Measurements from ENCODE around the gene TNIP1.
A peak's percentile ranks its signal among the peaks of the same experiment; 100 is the strongest.

TNIP1 gene

GRCh38 chr5:151089726-151090125, 8.9 kb upstream of the TNIP1 start:
- Histone ChIP-seq H3K4me1 (ENCODE audit: control insufficient read depth, insufficient read depth, low read length) (peaks cover 48% of the 10 kb centered on the region), H3K4me3 (ENCODE audit: low read length) (no peak overlapping the region), H3K9ac (ENCODE audit: low read length) (no peak overlapping the region), H3K27me3 (ENCODE audit: control insufficient read depth, insufficient read depth, low read length) (no peaks in the 10 kb centered on the region), H3K9me3 (ENCODE audit: control insufficient read depth, low read length) (no peaks in the 10 kb centered on the region), H3K36me3 (ENCODE audit: control insufficient read depth, insufficient read depth, low read length) (no peaks in the 10 kb centered on the region)

- no peak overlapping the region for H3K9ac ChIP-seq (ENCODE audit: low read length)
- H3K27me3 ChIP-seq (ENCODE audit: control insufficient read depth, insufficient read depth, low read length), result no peaks in the 10 kb centered on the region
- H3K4me1 ChIP-seq (ENCODE audit: control insufficient read depth, insufficient read depth, low read length), result peaks cover 47% of the 10 kb centered on the region
Observed at GRCh38 chr5:151088986-151089385, 8.2 kb upstream of the TNIP1 start.

DNA sequence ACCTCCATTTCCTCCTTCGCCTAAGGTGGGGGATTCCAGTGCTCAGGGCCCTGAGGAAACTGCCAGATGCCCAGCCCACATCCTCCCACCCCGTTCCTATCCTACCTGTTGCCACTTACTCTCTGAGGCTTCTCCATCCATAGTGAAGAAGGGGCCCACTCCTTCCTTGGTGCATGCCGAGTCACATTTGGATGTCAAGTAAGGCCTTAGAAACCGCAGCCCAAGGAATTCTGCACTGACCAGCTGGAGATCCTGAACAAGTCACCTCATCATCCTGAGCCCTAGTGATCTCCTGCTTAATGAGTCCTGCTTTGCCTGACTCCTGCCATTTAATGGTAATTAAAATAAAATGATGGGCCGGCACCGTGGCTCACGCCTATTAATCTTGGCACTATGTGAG, 6.7 kb upstream of the TNIP1 start:
- no peak overlapping the region for H3K4me3 ChIP-seq (ENCODE audit: low read length)
- no peaks in the 10 kb centered on the region for H3K27me3 ChIP-seq (ENCODE audit: control insufficient read depth, insufficient read depth, low read length)
- no peaks in the 10 kb centered on the region for H3K9me3 ChIP-seq (ENCODE audit: control insufficient read depth, low read length)
- no peaks in the 10 kb centered on the region for H3K36me3 ChIP-seq (ENCODE audit: control insufficient read depth, insufficient read depth, low read length)
- H3K9ac ChIP-seq (ENCODE audit: low read length), result no peak overlapping the region
- H3K4me1 ChIP-seq (ENCODE audit: control insufficient read depth, insufficient read depth, low read length), result peaks cover 47% of the 10 kb centered on the region

More at GRCh38 chr5:151088986-151089385, 8.2 kb upstream of the TNIP1 start:
- no peaks in the 10 kb centered on the region for H3K9me3 ChIP-seq (ENCODE audit: control insufficient read depth, low read length)
- no peak overlapping the region for H3K4me3 ChIP-seq (ENCODE audit: low read length)
- H3K36me3 ChIP-seq (ENCODE audit: control insufficient read depth, insufficient read depth, low read length), result no peaks in the 10 kb centered on the region

DNA sequence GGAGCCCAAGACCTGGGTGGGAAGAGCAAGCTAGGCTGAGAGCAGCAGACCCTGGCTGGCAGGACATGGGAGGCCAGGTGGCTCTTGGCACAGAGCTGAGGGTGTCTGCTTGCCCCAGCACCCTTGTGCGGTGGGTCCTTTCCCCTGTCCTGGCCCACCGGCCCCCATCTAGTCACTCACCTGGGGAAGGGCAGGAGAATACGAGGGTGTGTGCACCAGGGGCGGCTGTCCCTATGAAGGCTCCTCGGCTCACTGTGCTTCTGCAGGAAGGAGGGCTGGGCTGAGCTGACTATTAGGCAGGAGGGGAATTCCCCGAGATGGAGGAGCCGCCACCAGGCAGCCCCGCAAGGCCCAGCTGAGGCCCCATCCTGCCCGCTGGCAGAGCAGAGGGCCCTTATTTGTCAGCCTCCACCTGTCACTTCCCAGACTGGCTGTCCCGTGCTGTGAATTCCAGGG, 6.1 kb upstream of the TNIP1 start:
- no peaks in the 10 kb centered on the region for H3K36me3 ChIP-seq (ENCODE audit: control insufficient read depth, insufficient read depth, low read length)
- H3K27me3 ChIP-seq (ENCODE audit: control insufficient read depth, insufficient read depth, low read length), result no peaks in the 10 kb centered on the region
- peaks cover 53% of the 10 kb centered on the region for H3K4me1 ChIP-seq (ENCODE audit: control insufficient read depth, insufficient read depth, low read length)
- peak overlapping the region; percentile 52 for H3K9ac ChIP-seq (ENCODE audit: low read length)
- no peaks in the 10 kb centered on the region for H3K9me3 ChIP-seq (ENCODE audit: control insufficient read depth, low read length)
- H3K4me3 ChIP-seq (ENCODE audit: low read length), result no peak overlapping the region

DNA sequence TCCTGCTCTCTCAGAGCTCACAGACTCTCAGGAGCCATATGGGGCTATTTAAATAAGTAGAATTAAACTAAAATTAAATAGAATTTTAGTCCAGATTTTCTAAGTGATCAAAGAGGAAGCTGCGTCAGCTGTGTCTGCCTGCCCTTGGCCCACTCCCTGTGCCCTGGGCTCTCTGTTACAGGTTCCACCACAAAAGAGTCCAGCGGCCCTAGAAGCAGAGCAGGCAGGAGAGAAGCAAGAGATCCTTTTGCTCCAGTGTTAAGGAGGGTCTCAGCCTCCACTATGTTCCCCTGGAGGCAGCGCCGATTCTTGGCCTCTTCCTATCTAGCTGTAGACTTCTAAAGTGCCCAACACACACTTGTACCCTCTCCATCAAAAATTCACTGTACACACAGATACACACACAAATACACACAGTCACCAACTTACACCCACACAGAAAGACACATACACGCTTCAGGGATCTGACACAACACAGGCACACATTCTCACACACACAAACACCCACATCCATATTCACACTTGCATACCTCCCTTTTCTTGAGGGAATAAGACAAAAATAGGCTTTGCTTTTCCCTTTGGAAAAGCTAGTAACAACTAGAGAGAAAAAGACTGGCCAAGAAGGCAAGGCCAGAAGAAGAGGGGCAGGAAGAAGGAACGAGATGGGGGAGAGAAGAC, 5.5 kb upstream of the TNIP1 start:
- H3K27me3 ChIP-seq (ENCODE audit: control insufficient read depth, insufficient read depth, low read length), result no peaks in the 10 kb centered on the region
- no peak overlapping the region for H3K4me3 ChIP-seq (ENCODE audit: low read length)
- H3K4me1 ChIP-seq (ENCODE audit: control insufficient read depth, insufficient read depth, low read length), result peaks cover 53% of the 10 kb centered on the region
- peak overlapping the region; percentile 52 for H3K9ac ChIP-seq (ENCODE audit: low read length)
- no peaks in the 10 kb centered on the region for H3K9me3 ChIP-seq (ENCODE audit: control insufficient read depth, low read length)
- no peaks in the 10 kb centered on the region for H3K36me3 ChIP-seq (ENCODE audit: control insufficient read depth, insufficient read depth, low read length)

GRCh38 chr5:151085517-151086041, 4.7 kb upstream of the TNIP1 start:
- H3K4me1 ChIP-seq (ENCODE audit: control insufficient read depth, insufficient read depth, low read length), result peaks cover 53% of the 10 kb centered on the region
- H3K9ac ChIP-seq (ENCODE audit: low read length), result peak overlapping the region; percentile 32
- no peaks in the 10 kb centered on the region for H3K36me3 ChIP-seq (ENCODE audit: control insufficient read depth, insufficient read depth, low read length)
- no peaks in the 10 kb centered on the region for H3K9me3 ChIP-seq (ENCODE audit: control insufficient read depth, low read length)
- H3K27me3 ChIP-seq (ENCODE audit: control insufficient read depth, insufficient read depth, low read length), result no peaks in the 10 kb centered on the region
- H3K4me3 ChIP-seq (ENCODE audit: low read length), result no peak overlapping the region

DNA sequence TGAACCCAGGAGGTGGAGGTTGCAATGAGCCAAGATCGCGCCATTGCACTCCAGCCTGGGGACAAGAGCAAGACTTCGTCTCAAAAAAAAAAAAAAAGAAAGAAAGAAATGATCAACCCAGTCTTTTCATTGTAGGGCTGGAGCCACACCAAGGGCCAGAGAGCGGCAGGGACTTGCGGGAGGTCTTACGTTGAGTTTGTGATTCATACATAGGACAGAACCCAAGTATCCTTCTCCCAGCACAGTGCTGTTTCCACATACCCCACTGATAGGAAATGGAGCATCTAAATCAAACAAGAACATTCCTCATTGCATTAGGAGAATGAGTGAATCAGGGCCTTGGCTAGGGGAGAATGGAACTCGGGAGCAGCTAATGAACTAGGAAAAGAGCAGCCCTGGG, 3.5 kb upstream of the TNIP1 start:
- peaks cover 53% of the 10 kb centered on the region for H3K4me1 ChIP-seq (ENCODE audit: control insufficient read depth, insufficient read depth, low read length)
- no peaks in the 10 kb centered on the region for H3K36me3 ChIP-seq (ENCODE audit: control insufficient read depth, insufficient read depth, low read length)
- H3K9ac ChIP-seq (ENCODE audit: low read length), result no peak overlapping the region
- H3K4me3 ChIP-seq (ENCODE audit: low read length), result no peak overlapping the region
- no peaks in the 10 kb centered on the region for H3K27me3 ChIP-seq (ENCODE audit: control insufficient read depth, insufficient read depth, low read length)
- H3K9me3 ChIP-seq (ENCODE audit: control insufficient read depth, low read length), result no peaks in the 10 kb centered on the region

DNA sequence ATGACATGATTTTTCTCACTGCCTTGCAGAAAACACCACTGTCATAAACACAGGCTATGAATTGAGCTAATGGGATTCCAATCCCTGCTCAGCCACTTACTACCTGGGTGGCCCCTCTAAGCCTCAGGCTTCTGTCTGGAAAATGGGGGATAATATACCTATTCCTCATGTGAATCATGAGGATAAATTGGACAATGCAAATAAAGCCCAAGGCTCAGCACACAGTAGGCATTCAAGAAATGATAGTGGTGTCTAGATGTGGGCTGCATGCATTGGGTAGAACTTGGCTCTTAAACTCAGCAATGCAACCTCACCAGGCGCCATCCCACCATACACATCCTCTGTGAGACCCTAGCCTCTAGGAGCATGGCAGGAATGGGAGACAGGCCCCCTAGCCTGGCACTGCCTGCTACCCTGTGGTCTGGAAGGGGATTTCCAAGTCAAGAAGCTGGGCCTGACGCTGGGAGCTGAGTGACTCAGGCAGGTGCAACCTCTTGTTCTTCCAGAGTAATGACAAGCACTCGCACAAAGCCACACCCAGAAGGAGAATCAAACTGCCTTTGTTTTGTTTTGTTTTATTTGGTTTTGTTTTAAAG, 2.3 kb upstream of the TNIP1 start:
- H3K36me3 ChIP-seq (ENCODE audit: control insufficient read depth, insufficient read depth, low read length), result no peaks in the 10 kb centered on the region

GRCh38 chr5:151082282-151082902, 1.6 kb upstream of the TNIP1 start:
- peaks cover 62% of the 10 kb centered on the region for H3K4me1 ChIP-seq (ENCODE audit: control insufficient read depth, insufficient read depth, low read length)
- H3K36me3 ChIP-seq (ENCODE audit: control insufficient read depth, insufficient read depth, low read length), result no peaks in the 10 kb centered on the region
- no peaks in the 10 kb centered on the region for H3K9me3 ChIP-seq (ENCODE audit: control insufficient read depth, low read length)
- peak overlapping the region; percentile 42 for H3K4me3 ChIP-seq (ENCODE audit: low read length)
- H3K27me3 ChIP-seq (ENCODE audit: control insufficient read depth, insufficient read depth, low read length), result no peaks in the 10 kb centered on the region
- peak overlapping the region; percentile 100 for H3K9ac ChIP-seq (ENCODE audit: low read length)

More for the DNA sequence above, 2.3 kb upstream of the TNIP1 start:
- peak overlapping the region; percentile 100 for H3K9ac ChIP-seq (ENCODE audit: low read length)
- no peak overlapping the region for H3K4me3 ChIP-seq (ENCODE audit: low read length)
- no peaks in the 10 kb centered on the region for H3K9me3 ChIP-seq (ENCODE audit: control insufficient read depth, low read length)
- peaks cover 62% of the 10 kb centered on the region for H3K4me1 ChIP-seq (ENCODE audit: control insufficient read depth, insufficient read depth, low read length)
- H3K27me3 ChIP-seq (ENCODE audit: control insufficient read depth, insufficient read depth, low read length), result no peaks in the 10 kb centered on the region

DNA sequence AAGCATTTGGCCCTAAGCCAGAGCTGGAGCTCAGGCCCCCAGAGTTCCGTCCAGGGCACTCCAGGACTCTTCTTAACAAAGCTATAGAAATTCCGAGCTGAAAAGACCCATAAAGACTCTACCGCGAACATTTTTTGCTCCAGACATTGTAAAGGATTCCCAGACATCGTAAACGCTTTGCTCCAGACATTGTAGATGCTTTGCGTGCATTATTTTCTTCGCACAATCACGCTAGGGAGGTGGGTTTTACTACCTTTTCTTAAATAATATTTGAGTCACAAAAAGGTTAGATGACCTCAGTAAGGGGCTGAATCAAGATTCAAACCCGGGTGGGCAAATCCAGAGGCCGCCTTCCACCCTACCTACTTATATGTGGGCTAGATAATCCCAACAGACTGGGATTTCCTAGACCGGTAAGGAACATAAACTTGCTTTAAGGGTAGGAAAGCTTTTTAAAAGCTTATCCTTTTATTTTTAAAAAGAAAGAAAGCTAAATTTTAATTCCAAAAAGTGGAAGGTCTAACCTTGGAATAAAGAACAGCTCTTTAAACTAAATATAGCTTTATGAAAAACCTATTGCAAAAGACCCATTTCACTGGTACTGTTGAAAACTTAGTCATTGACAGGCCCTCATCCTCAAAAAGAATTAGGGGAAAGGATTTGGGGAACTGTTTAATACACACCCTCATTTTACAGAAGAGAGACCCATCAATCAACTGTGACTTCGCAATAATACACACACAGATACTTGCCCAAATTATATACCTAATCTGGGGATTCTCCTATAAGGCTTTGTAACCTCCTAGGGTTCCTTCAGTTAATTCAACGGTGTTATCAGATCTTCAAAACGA, 822 bp upstream of the TNIP1 start:
- H3K36me3 ChIP-seq (ENCODE audit: control insufficient read depth, insufficient read depth, low read length), result no peaks in the 10 kb centered on the region
- H3K4me1 ChIP-seq (ENCODE audit: control insufficient read depth, insufficient read depth, low read length), result peaks cover 58% of the 10 kb centered on the region
- no peaks in the 10 kb centered on the region for H3K27me3 ChIP-seq (ENCODE audit: control insufficient read depth, insufficient read depth, low read length)

GRCh38 chr5:151079838-151080612, 809 bp downstream of the TNIP1 start:
- no peaks in the 10 kb centered on the region for H3K9me3 ChIP-seq (ENCODE audit: control insufficient read depth, low read length)
- no peaks in the 10 kb centered on the region for H3K36me3 ChIP-seq (ENCODE audit: control insufficient read depth, insufficient read depth, low read length)
- peak overlapping the region; percentile 42 for H3K4me3 ChIP-seq (ENCODE audit: low read length)
- peaks cover 58% of the 10 kb centered on the region for H3K4me1 ChIP-seq (ENCODE audit: control insufficient read depth, insufficient read depth, low read length)
- H3K9ac ChIP-seq (ENCODE audit: low read length), result peak overlapping the region; percentile 100
- no peaks in the 10 kb centered on the region for H3K27me3 ChIP-seq (ENCODE audit: control insufficient read depth, insufficient read depth, low read length)

More for the DNA sequence above, 822 bp upstream of the TNIP1 start:
- Histone ChIP-seq H3K4me3 (ENCODE audit: low read length) (peak overlapping the region; percentile 42), H3K9ac (ENCODE audit: low read length) (peak overlapping the region; percentile 100), H3K9me3 (ENCODE audit: control insufficient read depth, low read length) (no peaks in the 10 kb centered on the region)
